ENCODE data around the gene RETSAT.

GRCh38 chr2:85387754-85388153 is 33.4 kb upstream of the RETSAT start:
- TF ChIP-seq CTCF (IDR thresholded peaks at IDR 0.05) (no peak), POLR2A (IDR thresholded peaks at IDR 0.05) (no peak)

All from heart left ventricle (tissue), 13 donors.